Astrocyte (in vitro differentiated cells and primary cell): ENCODE data around the gene CHAF1A.

Experiments used
- CTCF ChIP-seq: IDR thresholded peaks from 2 replicates; pipeline ENCODE4 v1.5.1; 2011; ENCODE audit warnings: low read depth, mild to moderate bottlenecking, inconsistent platforms, low read length, moderate library complexity; ENCODE audit not compliant: insufficient read depth
- EZH2 ChIP-seq: IDR thresholded peaks from 2 replicates; pipeline ENCODE4 v1.6.1; 2012; ENCODE audit warnings: mild to moderate bottlenecking, low read length, inconsistent platforms; ENCODE audit not compliant: insufficient read depth

DNA sequence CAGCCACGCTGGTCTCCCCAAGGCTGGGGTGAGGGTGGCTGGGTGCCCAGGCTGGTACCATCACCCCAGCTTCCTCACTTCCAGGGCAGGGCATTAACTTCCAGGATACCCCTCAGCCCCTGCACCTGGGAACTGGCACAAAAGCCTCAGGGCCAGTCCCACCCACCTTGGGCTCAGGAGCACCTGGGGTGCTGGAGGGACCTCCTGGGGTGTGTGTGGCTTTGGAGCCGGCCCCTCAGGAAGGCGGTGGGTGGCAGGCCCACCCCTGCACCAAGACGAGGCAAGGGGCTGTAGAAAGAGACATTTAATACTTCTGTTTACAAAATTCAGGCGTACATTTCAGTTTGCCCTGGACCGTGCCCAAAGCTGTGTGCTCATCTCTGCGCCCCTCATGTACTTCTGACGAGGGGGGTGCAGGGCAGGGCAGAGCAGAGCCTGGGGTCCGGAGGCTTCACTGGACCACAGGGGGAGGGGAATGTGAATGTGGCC, 42.3 kb upstream of the CHAF1A start:
- no peak for TF ChIP-seq CTCF
- TF ChIP-seq EZH2, result no peak
